SU-DHL-6 (cell line): ENCODE results near the gene THEM5.

Experiments
- H2AFZ ChIP-seq: fragments of 200-600 bp; sonication (generic); 2 replicates; pipeline ENCODE4 v1.6.1; 2014; ENCODE audit warnings: low read depth, mild to moderate bottlenecking, moderate library complexity, mixed read lengths, antibody characterized with exemption, low read length; ENCODE audit not compliant: severe bottlenecking
- H3F3A ChIP-seq: fragments of 200-600 bp; shearing (Covaris generic); 2 replicates; pipeline ENCODE4 v1.6.0; 2016; ENCODE audit warnings: antibody characterized with exemption, mild to moderate bottlenecking; ENCODE audit not compliant: insufficient read depth
- H3K27ac ChIP-seq: fragments of 200-600 bp; sonication (generic); 2 replicates; pipeline ENCODE4 v1.5.1; 2016; ENCODE audit warnings: low read depth, mild to moderate bottlenecking, low read length, moderate library complexity, mixed read lengths
- H3K27me3 ChIP-seq: fragments of 200-600 bp; sonication (generic), shearing (Covaris generic); 2 replicates; pipeline ENCODE4 v1.6.0; 2014; ENCODE audit warnings: mild to moderate bottlenecking, low read length
- H3K36me3 ChIP-seq: fragments of 200-600 bp; sonication (generic); 2 replicates; pipeline ENCODE4 v1.6.1; 2014; ENCODE audit warnings: mild to moderate bottlenecking, low read length, mixed read lengths
- H3K4me2 ChIP-seq: fragments of 300-600, 200-600 bp; shearing (Covaris generic), sonication (generic); 2 replicates; pipeline ENCODE4 v1.6.0; 2014; ENCODE audit warnings: low read length, low read depth, mild to moderate bottlenecking; ENCODE audit not compliant: poor library complexity, severe bottlenecking
- H3K4me3 ChIP-seq: fragments of 200-600 bp; sonication (generic); 2 replicates; pipeline ENCODE4 v1.5.1; 2014; ENCODE audit warnings: antibody characterized with exemption, low read length, mild to moderate bottlenecking, mixed read lengths; ENCODE audit not compliant: insufficient read depth, poor library complexity, severe bottlenecking
- H3K79me2 ChIP-seq: fragments of 200-600 bp; sonication (generic); 2 replicates; pipeline ENCODE4 v1.6.1; 2014; ENCODE audit warnings: mild to moderate bottlenecking, low read length, moderate library complexity; ENCODE audit not compliant: insufficient read depth
- H3K9ac ChIP-seq: fragments of 200-600 bp; sonication (generic); 2 replicates; pipeline ENCODE4 v1.7.0; 2014; ENCODE audit warnings: mild to moderate bottlenecking, low read length
- H3K9me2 ChIP-seq: fragments of 200-600 bp; sonication (generic); replicated peaks from 2 replicates; pipeline ENCODE4 v1.6.1; 2014; ENCODE audit warnings: low read length; ENCODE audit not compliant: insufficient read depth
- H3K9me3 ChIP-seq: fragments of 200-600 bp; sonication (generic); 2 replicates; pipeline ENCODE4 v1.6.1; 2014; ENCODE audit warnings: low read length, mixed read lengths; ENCODE audit not compliant: insufficient read depth
- H4K20me1 ChIP-seq: fragments of 200-600 bp; sonication (generic); 2 replicates; pipeline ENCODE4 v1.6.1; 2014; ENCODE audit warnings: low read depth, mild to moderate bottlenecking, antibody characterized with exemption, low read length, moderate library complexity, mixed read lengths
- CTCF ChIP-seq: fragments of 200-600 bp; sonication (generic); IDR thresholded peaks from one replicate; pipeline ENCODE4 v1.5.1; 2017; ENCODE audit warnings: antibody characterized with exemption, mild to moderate bottlenecking, low read length, moderate library complexity; ENCODE audit not compliant: insufficient read depth, poor library complexity, severe bottlenecking
- EZH2phosphoT487 ChIP-seq: fragments of 200-600 bp; sonication (generic), shearing (Covaris generic); conservative IDR thresholded peaks from 2 replicates; pipeline ENCODE4 v1.6.1; 2018; ENCODE audit warnings: mild to moderate bottlenecking, antibody characterized with exemption, low read length, moderate library complexity, mixed read lengths

THEM5 gene

GRCh38 chr1:151860504-151861187, 7.1 kb upstream of the THEM5 start:
- Histone ChIP-seq H3K9ac (no peak overlapping the region), H3K9me3 (no peaks in the 10 kb centered on the region), H3K79me2 (no peaks in the 10 kb centered on the region), H2AFZ (no peak overlapping the region), H3K4me2 (no peak overlapping the region), H4K20me1 (no peaks in the 10 kb centered on the region), H3K4me3 (no peak overlapping the region), H3K36me3 (no peaks in the 10 kb centered on the region), H3F3A (no peaks in the 10 kb centered on the region), H3K27ac (no peak overlapping the region), H3K9me2 (no peaks in the 10 kb centered on the region), H3K27me3 (no peaks in the 10 kb centered on the region)
- TF ChIP-seq EZH2phosphoT487 (no peak), CTCF (no peak)

- Histone ChIP-seq H3K27ac (no peak overlapping the region), H3K36me3 (no peaks in the 10 kb centered on the region), H3F3A (no peaks in the 10 kb centered on the region), H3K9ac (no peak overlapping the region), H3K27me3 (no peaks in the 10 kb centered on the region), H3K9me3 (no peaks in the 10 kb centered on the region), H4K20me1 (no peaks in the 10 kb centered on the region), H3K4me2 (no peak overlapping the region), H3K4me3 (no peak overlapping the region), H3K79me2 (no peaks in the 10 kb centered on the region), H2AFZ (no peak overlapping the region), H3K9me2 (no peaks in the 10 kb centered on the region)
- TF ChIP-seq EZH2phosphoT487: no peak
- TF ChIP-seq CTCF: no peak
Observed at GRCh38 chr1:151859891-151860293, 6.4 kb upstream of the THEM5 start.

- H3K79me2 ChIP-seq: no peaks in the 10 kb centered on the region
- H3K9me3 ChIP-seq: no peaks in the 10 kb centered on the region
- no peak overlapping the region for H2AFZ ChIP-seq
- no peaks in the 10 kb centered on the region for H4K20me1 ChIP-seq
- H3K27ac ChIP-seq: no peak overlapping the region
- no peak for TF ChIP-seq CTCF
- no peak for TF ChIP-seq EZH2phosphoT487
- no peak overlapping the region for H3K4me2 ChIP-seq
- H3K9ac ChIP-seq: no peak overlapping the region
- H3F3A ChIP-seq: no peaks in the 10 kb centered on the region
- H3K36me3 ChIP-seq: no peaks in the 10 kb centered on the region
- H3K27me3 ChIP-seq: no peaks in the 10 kb centered on the region
- no peak overlapping the region for H3K4me3 ChIP-seq
- no peaks in the 10 kb centered on the region for H3K9me2 ChIP-seq
Observed at GRCh38 chr1:151858886-151859665, 5.6 kb upstream of the THEM5 start.
